Non-pigmented ciliary epithelial cell (primary cell): Measurements from ENCODE around the gene ZFAND6.
"Not testable (repeated sequence)": the region's sequence is repeated elsewhere in the genome, so short reads cannot be mapped to it uniquely, and the experiment has no call there.

Experiments used
- DNase-seq: peaks from one replicate; pipeline ENCODE4 v3.0.0-alpha.2; 2010; ENCODE audit warnings: low read depth

ZFAND6 gene

GRCh38 chr15:80151148-80151547 is 91.7 kb downstream of the ZFAND6 start:
- no peak for DNase-seq

- DNase-seq, result no peak
Measured at GRCh38 chr15:80151576-80151975, 92.1 kb downstream of the ZFAND6 start.

DNA sequence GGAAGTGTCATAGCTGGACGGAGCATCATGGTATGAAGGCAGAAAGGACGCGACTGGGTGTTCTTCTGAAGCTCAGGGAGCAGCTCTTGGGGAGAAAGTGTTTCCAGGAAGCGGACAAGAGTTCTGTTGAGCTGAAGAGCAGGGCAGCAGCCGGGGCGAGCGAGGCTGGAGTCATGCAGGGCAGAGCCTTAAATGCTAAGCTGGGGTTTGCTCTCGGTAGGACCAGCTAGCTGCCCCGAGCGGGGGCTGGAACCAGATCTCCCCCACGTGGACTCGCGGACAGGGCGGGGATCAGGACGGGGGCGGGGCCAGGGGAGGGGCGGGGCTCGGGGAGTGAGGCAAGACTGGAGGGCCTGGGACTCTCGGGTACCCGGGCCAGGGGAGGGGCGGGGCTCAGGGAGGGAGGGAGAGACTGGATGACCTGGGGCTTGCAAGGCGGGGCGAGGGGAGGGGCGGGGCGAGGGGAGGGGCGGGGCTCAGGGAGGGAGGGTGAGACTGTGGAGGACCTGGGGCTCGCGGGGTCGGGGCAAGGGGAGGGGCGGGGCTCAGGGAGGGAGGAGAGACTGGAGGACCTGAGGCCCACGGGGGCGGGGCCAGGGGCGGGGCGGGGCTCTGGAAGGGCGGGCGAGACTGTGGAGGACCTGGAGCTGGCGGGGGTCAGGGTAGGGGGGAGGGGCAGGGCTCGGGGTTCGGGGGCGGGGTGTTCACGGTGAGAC is 92.9 kb downstream of the ZFAND6 start:
- peak; percentile 66 for DNase-seq

GRCh38 chr15:80152896-80153876 is 93.7 kb downstream of the ZFAND6 start, which contains the start of gene FAH:
FAH (plus strand) TSS chr15:80152999; CDS start chr15:80153055, 56 bp downstream.
- no peak for DNase-seq

DNA sequence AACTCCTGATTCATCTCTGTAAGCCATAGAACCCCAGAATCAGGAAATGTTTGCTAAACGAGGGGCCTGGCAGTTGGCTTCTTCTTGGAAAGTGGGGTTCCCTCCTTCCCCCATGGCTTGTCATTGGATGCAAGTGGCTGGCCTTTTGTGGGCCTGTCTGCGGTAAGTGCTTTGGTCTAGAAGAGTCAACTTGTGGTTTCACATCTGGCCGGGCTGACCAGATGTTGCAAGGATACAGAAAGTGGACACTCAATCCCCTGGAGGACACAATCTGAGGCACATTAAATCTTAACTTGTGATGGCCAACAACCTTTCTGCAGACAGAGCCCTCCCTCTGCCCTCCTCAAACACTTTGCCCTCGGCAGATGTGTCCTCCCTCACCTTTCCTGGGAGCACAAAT is 94.4 kb downstream of the ZFAND6 start:
- no peak for DNase-seq

- no peak for DNase-seq
Measured at GRCh38 chr15:80154336-80154735, 94.9 kb downstream of the ZFAND6 start.

GRCh38 chr15:80155001-80155377 is 95.5 kb downstream of the ZFAND6 start:
- no peak for DNase-seq

DNA sequence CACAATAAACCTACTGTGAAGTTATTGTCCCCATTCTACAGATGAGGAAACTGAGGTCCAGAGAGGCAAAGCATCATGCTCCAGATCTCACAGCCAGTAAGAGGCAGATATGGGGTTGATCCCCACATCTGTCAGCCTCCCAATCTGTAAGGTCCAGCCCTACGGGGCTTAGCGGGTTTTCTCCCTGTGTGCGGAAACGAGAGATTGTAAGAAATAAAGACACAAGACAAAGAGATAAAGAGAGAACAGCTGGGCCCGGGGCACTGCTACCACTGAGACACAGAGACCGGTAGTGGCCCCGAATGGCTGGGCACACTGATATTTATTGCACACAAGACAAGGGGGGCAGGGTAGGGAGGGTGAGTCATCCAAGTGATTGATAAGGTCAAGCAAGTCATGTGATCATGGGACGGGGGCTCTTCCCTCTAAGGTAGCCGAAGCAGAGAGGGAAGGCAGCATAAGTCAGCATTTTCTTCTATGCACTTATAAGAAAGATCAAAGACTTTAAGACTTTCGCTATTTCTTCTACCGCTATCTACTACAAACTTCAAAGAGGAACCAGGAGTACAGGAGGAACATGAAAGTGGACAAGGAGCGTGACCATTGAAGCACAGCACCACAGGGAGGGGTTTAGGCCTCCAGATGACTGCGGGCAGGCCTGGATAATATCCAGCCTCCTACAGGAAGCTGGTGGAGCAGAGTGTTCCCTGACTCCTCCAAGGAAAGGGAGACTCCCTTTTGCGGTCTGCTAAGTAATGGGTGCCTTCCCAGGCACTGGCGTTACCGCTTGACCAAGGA is 96.1 kb downstream of the ZFAND6 start:
- not testable (repeated sequence) for DNase-seq

DNA sequence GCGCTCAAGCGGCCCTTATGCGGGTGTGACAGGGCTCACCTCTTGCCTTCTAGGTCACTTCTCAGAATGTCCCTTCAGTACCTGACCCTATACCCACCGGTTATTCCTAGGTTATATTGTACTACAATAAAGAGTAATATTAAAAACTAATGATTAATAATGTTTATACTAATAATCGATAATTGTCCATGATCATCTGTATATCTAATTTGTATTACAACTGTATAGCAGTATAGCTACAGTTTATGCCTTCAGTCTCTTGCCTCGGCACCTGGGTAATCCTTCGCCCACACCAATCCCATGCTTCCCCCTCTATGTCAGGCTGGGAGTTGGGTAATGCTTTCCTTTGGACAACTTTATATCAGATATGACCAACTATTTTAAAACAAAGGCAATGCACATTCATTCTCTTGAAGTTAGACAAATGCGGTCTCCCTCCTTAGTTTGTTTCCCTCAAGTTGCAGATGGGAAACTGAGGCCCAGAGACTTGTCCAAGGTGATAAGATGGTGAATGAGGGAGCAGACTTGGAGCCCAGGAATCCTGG is 96.8 kb downstream of the ZFAND6 start:
- no peak for DNase-seq

DNA sequence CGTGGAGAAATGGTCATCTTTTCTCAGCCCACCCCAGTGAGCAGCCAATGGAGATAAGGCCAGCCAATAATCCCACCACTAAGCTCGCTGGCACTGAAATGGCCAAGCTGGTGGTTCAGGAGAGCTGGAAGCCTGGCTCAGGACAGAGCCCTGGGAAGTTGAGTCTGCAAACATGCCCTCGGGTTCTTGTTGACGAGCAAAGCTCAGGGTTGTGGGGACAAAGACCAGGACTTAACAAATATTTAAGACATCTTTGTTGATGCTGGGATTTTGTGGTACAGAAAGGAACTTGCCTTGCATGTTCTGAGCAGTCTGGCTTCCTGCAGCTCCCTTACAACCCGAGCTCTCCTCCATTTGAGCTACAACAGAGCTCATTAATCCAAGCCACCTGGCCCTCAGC is 97.7 kb downstream of the ZFAND6 start:
- no peak for DNase-seq

GRCh38 chr15:80159301-80159700 is 99.8 kb downstream of the ZFAND6 start:
- no peak for DNase-seq

- no peak for DNase-seq
Measured at GRCh38 chr15:80159811-80160569, 100.5 kb downstream of the ZFAND6 start.

- DNase-seq, result peak; percentile 84
Measured at GRCh38 chr15:80160570-80161156, 101.2 kb downstream of the ZFAND6 start.

- no peak for DNase-seq
Measured at GRCh38 chr15:80161468-80162016, 102.1 kb downstream of the ZFAND6 start.

GRCh38 chr15:80162059-80162554 is 102.6 kb downstream of the ZFAND6 start:
- no peak for DNase-seq

DNA sequence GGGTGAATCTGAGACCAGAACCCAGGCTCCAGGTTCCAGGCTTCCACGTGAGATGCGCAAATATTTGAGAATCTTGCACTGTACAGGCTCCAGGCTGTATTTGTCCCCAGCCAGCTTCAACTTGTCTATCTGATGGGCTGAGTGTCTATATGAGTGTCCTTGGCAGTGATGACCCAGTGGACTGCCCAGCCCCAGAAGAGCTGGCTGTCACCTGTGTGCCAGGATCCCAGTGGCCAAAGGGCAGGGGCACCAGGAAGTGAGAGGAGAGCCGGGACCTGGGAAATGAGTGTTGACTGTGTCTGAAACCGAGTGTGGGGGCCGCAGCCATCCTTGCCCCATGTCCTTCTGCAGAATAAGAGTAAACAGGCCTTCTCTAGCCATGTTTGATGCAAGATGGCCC is 103.7 kb downstream of the ZFAND6 start:
- DNase-seq, result no peak

GRCh38 chr15:80163897-80164296 is 104.4 kb downstream of the ZFAND6 start:
- no peak for DNase-seq

DNA sequence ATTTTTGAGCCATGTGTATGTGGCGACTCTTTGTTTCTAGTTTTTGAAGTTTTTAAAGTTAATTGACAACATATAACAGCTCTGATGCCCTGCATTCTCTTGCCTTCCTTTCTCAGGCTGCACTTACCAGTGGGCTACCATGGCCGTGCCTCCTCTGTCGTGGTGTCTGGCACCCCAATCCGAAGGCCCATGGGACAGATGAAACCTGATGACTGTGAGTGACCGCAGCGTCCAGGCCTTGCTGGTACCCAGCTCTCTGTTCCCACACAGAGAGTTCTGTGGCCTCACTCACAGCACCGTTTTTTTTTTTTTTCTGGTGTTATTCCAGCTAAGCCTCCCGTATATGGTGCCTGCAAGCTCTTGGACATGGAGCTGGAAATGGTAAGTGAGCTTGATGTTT is 108.5 kb downstream of the ZFAND6 start:
- no peak for DNase-seq

DNA sequence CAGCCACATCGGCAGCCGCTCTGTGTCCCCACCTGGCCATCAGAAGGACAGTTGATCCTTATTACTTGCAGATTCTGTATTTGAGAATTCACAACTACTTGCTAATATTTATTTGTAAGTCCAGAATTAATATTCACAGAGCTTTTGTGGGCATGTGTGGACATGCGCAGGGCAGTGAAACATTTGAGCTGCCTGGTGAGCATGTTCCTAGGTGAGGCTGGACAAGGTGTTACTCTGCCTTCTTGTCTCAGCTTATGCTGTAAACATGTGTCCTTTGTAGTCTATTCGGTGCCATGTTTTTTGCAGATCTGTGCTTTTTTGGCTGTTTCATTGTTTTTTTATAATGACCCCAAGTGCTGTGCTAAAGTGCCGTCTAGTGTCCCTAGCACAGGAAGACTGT is 108.9 kb downstream of the ZFAND6 start:
- DNase-seq, result no peak

DNA sequence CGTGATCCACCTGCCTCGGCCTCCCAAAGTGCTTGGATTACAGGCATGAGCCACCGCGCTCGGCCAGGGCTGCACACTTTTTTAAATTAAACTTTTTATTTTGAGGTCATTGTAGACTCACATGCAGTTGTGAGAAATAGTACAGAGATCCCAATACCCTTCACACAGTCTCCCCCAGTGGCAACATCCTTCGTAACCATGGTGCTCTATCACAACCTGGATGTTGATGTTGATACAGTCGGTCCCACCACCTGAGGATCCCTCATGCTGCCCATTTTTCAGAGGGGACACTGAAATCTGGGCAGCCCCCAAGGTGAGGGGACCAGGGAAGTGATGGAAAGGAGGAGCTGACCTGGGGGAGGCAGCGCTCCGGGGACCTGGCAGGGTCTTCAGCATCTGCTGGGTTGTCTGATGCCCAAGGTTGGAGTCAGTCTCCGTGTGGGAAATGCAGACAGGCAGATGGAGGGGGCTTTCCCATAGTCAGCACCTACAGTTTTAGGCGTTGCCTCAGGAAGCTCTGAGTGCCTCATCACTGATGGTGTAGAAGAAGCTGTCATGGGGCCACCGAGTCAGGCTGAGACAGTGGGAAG is 110.4 kb downstream of the ZFAND6 start:
- no peak for DNase-seq
